WI38 (cell line): ENCODE results near the gene C2orf42.
"Not testable (repeated sequence)": the region's sequence is repeated elsewhere in the genome, so short reads cannot be mapped to it uniquely, and the experiment has no call there.

ENCODE experiments used
- H3K4me3 ChIP-seq: 2 replicates; pipeline ENCODE4 v1.5.1; 2011; ENCODE audit warnings: low read depth, mild to moderate bottlenecking, control low read depth, low read length
- CTCF ChIP-seq: IDR thresholded peaks from 2 replicates; pipeline ENCODE4 v1.5.1; 2012; ENCODE audit warnings: low read depth, mild to moderate bottlenecking, control low read depth, low read length

Gene C2orf42

GRCh38 chr2:70161069-70161534, 29.7 kb downstream of the C2orf42 start:
- no peak overlapping the region for H3K4me3 ChIP-seq
- no peak for TF ChIP-seq CTCF

GRCh38 chr2:70160545-70160944, 30.3 kb downstream of the C2orf42 start:
- no peak for TF ChIP-seq CTCF

GRCh38 chr2:70149130-70149686, 41.6 kb downstream of the C2orf42 start:
- H3K4me3 ChIP-seq = not testable (repeated sequence)

More at GRCh38 chr2:70160545-70160944, 30.3 kb downstream of the C2orf42 start:
- no peak overlapping the region for H3K4me3 ChIP-seq

- H3K4me3 ChIP-seq = not testable (repeated sequence)
Observed at GRCh38 chr2:70148211-70148760, 42.5 kb downstream of the C2orf42 start.

GRCh38 chr2:70145851-70146739, 44.7 kb downstream of the C2orf42 start:
- TF ChIP-seq CTCF = no peak
- no peak overlapping the region for H3K4me3 ChIP-seq

- TF ChIP-seq CTCF = no peak
- H3K4me3 ChIP-seq = no peak overlapping the region
Observed at GRCh38 chr2:70145144-70145490, 45.7 kb downstream of the C2orf42 start.

- H3K4me3 ChIP-seq = no peak overlapping the region
- no peak for TF ChIP-seq CTCF
Observed at GRCh38 chr2:70144443-70145143, 46.2 kb downstream of the C2orf42 start.
